HepG2 (cell line): ENCODE measurements around the gene MTFP1. TPM values are rescaled to one million over a fixed set of nuclear protein-coding genes. Genes with fewer than 3 reads are reported as not detected.

ENCODE experiments used
- ATAC-seq: fragments of 200-7000 bp; cut with Tn5 transposase; 3 replicates; pipeline ENCODE4 v1.9.1; 2020; ENCODE audit warnings: mild to moderate bottlenecking, moderate library complexity
- BruUV-seq: library from RNA; stranded (reverse); fragments of 400-500 nt; replicated peaks from 2 replicates; lab custom pipeline; 2021; lab: Mats Ljungman, UMichigan
- CTCF ChIA-PET: fragments of 300-600 bp; formaldehyde crosslinking; extraction: SDS; loops from one replicate; lab custom pipeline; 2021; ENCODE audit warnings: low total read pairs, inconsistent platforms, low intra/inter-chr PET ratio; lab: Yijun Ruan, JAX
- POLR2A ChIA-PET: fragments of 350-600 bp; sonication (Branson Sonifier 250); formaldehyde crosslinking; loops from one replicate; lab custom pipeline; 2020; ENCODE audit warnings: antibody characterized with exemption, inconsistent platforms; lab: Yijun Ruan, JAX
- DNase-seq: peaks from one replicate; pipeline ENCODE4 v3.0.0-alpha.2; 2015; ENCODE audit warnings: low spot score
- FAIRE-seq: peaks from 3 replicates; lab custom pipeline; 2011; peaks lifted over from hg19 to GRCh38; lab: Jason Lieb, UNC
- H2AFZ ChIP-seq: one replicate; pipeline ENCODE4 v1.6.1; 2011; ENCODE audit warnings: low read length, inconsistent platforms
- H3K27ac ChIP-seq: fragments of 300-600 bp; 3 replicates; pipeline ENCODE4 v1.8.0; 2011; ENCODE audit warnings: mixed run types, mild to moderate bottlenecking, mixed read lengths, low read length, inconsistent platforms; ENCODE audit not compliant: insufficient read depth; ENCODE audit errors: extremely low read length
- H3K27me3 ChIP-seq, 2 experiments: fragments of 200-600 bp in 1 of 2; 2 replicates in 1 of 2; 3 replicates in 1 of 2; pipeline versions ENCODE4 v1.6.0 to v1.8.0; 2011; ENCODE audit warnings: low read length in 2 of 2, mild to moderate bottlenecking in 2 of 2, moderate library complexity in 2 of 2, inconsistent platforms in 1 of 2; ENCODE audit not compliant: insufficient read depth in 2 of 2, control insufficient read depth in 1 of 2
- H3K36me3 ChIP-seq, 2 experiments: fragments of 200-600 bp in 1 of 2; replicated peaks in 1 of 2; 2 replicates in 1 of 2; 3 replicates in 1 of 2; pipeline versions ENCODE4 v1.5.1 to v1.8.0; 2011; ENCODE audit warnings: low read length in 2 of 2, inconsistent platforms in 1 of 2; ENCODE audit not compliant: insufficient read depth in 2 of 2, control insufficient read depth in 1 of 2
- H3K4me1 ChIP-seq: 2 replicates; pipeline ENCODE4 v1.5.1; 2012; ENCODE audit warnings: low read length, inconsistent platforms; ENCODE audit not compliant: insufficient read depth
- H3K4me2 ChIP-seq: 2 replicates; pipeline ENCODE4 v1.6.0; 2011; ENCODE audit warnings: low read depth, low read length, inconsistent platforms
- H3K4me3 ChIP-seq, 3 experiments: fragments of 200-600 bp in 1 of 3; sonication (generic), shearing (Covaris generic) in 1 of 3; replicated peaks in 1 of 3; 2 replicates each; pipeline ENCODE4 v1.5.1; 2011 to 2016; ENCODE audit warnings: low read length in 3 of 3, inconsistent platforms in 2 of 3, low read depth in 2 of 3, mild to moderate bottlenecking in 2 of 3, control low read depth in 1 of 3, mixed read lengths in 1 of 3; ENCODE audit not compliant: insufficient read depth in 1 of 3
- H3K79me2 ChIP-seq: one replicate; pipeline ENCODE4 v1.6.1; 2011; ENCODE audit warnings: low read length, inconsistent platforms; ENCODE audit not compliant: insufficient read depth
- H3K9ac ChIP-seq: 2 replicates; pipeline ENCODE4 v1.6.0; 2011; ENCODE audit warnings: mild to moderate bottlenecking, low read depth, low read length, inconsistent platforms; ENCODE audit not compliant: insufficient read depth
- H3K9me3 ChIP-seq: 2 replicates; pipeline ENCODE4 v1.5.1; 2012; ENCODE audit warnings: mild to moderate bottlenecking, low read length
- H4K20me1 ChIP-seq: 2 replicates; pipeline ENCODE4 v1.6.0; 2011; ENCODE audit warnings: inconsistent platforms, mild to moderate bottlenecking, low read length, moderate library complexity; ENCODE audit not compliant: insufficient read depth
- HDAC6 ChIP-seq: fragments of 200-600 bp; sonication (generic); IDR thresholded peaks from 2 replicates; pipeline ENCODE4 v1.7.0; 2017; ENCODE audit warnings: mild to moderate bottlenecking, antibody characterized with exemption, low read length, low read depth
- ZKSCAN1 ChIP-seq: fragments of 150-350 bp; IDR thresholded peaks from 2 replicates; pipeline ENCODE4 v1.6.1; 2014; ENCODE audit warnings: low read length
- ZNF263 ChIP-seq: sonication (generic); formaldehyde crosslinking; IDR thresholded peaks from 2 replicates; pipeline ENCODE4 v1.4.0; 2020; ENCODE audit warnings: missing genetic modification reagents
- ZNF547 ChIP-seq: sonication (generic); formaldehyde crosslinking; IDR thresholded peaks from 2 replicates; pipeline ENCODE4 v1.5.1; 2020; ENCODE audit warnings: mild to moderate bottlenecking, missing genetic modification reagents
- WGBS: methylation state at CpG from one replicate; pipeline ENCODE4 v1.1.6; 2017; ENCODE audit warnings: low lambda C conversion rate; 5-methylcytosine and 5-hydroxymethylcytosine counted together
- in situ Hi-C: cut with HindIII; loops from 2 replicates; pipeline ENCODE4 v1.10.0; 2017; ENCODE audit warnings: low pct_unique_long_range_greater_than_20kb; ENCODE audit not compliant: extremely low pct_ligation_motif_present
- intact Hi-C: fragments of 100-400 bp; cut with micrococcal nuclease; formaldehyde crosslinking; loops from one replicate; pipeline ENCODE4 v1.10.0; 2022; ENCODE audit not compliant: unreplicated experiment
- polyA plus RNA-seq, 8 experiments: library from polyadenylated mRNA; depleted of rRNA in 3 of 8; stranded (reverse) in 7 of 8; unstranded in 1 of 8; fragments of >200 nt; fragmentation: Illumina TruSeq in 4 of 8; extraction: Trizol in 4 of 8; gene quantifications; 2 replicates each; pipeline versions ENCODE4 v1.2.1 to v1.2.3, GENCODE V29; 2011 to 2016; ENCODE audit warnings: low read depth in 4 of 8, missing spikeins in 1 of 8, mixed read lengths in 1 of 8; ENCODE audit not compliant: insufficient read depth in 1 of 8
- total RNA-seq, 5 experiments: library from RNA; depleted of rRNA; stranded (reverse); fragments of >200 nt; fragmentation: Illumina TruSeq; extraction: Trizol; gene quantifications; 2 replicates each; pipeline ENCODE4 v1.2.3, GENCODE V29; 2016; ENCODE audit warnings: low read depth in 1 of 5
- TF ChIP-seq, protein P1 (sequence below): sonication (generic); formaldehyde crosslinking; IDR thresholded peaks from 2 replicates; pipeline ENCODE4 v1.4.0; 2020; ENCODE audit warnings: low read depth, missing genetic modification reagents

Gene MTFP1
- total and polyA plus RNA-seq, 2 of the 13 experiments (the other 11 are each of a cell fraction or from before 2014, with no cell fraction given), result 29.5 to 45.6 TPM

DNA sequence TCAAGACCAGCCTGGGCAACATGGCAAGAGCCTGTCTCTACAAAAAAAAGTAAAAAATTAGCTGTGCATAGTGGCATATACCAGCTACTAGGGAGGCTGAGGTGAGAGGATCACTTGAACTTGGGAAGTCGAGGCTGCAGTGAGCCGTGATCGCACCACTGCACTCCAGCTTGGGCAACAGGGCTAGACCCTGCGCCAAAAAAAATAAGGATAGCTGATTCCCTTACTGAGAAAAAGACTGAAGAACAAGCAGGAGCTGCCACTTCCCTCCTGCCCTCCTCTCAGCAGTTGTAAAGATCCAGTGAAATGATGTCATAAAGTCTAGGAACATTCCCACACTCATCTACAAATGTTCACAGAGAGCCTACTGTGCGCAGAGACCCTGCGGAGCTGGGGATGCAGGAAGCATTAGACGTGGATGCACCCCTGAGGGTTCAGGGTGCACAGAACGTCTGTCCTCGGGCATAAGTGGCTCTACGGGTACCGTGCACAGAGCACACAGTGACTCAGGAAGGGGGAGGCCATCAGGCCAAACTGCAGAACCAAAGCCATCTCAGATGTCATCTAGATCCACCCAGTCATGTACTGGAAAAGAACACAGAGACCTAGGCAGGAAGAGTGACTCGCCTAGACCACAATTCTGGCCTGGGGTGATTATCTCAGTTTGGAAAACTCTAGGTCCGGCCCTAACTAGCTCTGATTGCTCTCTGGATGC, 17.0 kb upstream of the MTFP1 start:
- Histone ChIP-seq H4K20me1 (no peaks in the 10 kb centered on the region), H3K36me3 (peaks cover 10 to 36% of the 10 kb centered on the region in 2 experiments; a peak in 4 of 5 replicates), H3K4me3 (no peak overlapping the region), H3K27me3 (no peaks in the 10 kb centered on the region), H3K4me1 (peaks cover 41% of the 10 kb centered on the region), H2AFZ (no peak overlapping the region), H3K9ac (no peak overlapping the region), H3K9me3 (no peaks in the 10 kb centered on the region), H3K27ac (no peak overlapping the region), H3K4me2 (no peak overlapping the region), H3K79me2 (no peaks in the 10 kb centered on the region)
- intact Hi-C loops (no loop called here), in situ Hi-C loops (no loop called here)
- FAIRE-seq (no peak), DNase-seq (peak; percentile 35), ATAC-seq (no peak)
- peak; percentile 84 for TF ChIP-seq ZKSCAN1
- no peak for TF ChIP-seq ZNF547 (CRISPR knock-in tag)
- ChIA-PET CTCF (no interaction called here), POLR2A (interaction anchor here (0.6 to 8.5 kb wide), 2 partner anchors 15 to 98 kb away, joined by 3 to 42 read pairs; no protein-coding TSS in a partner anchor)
- BruUV-seq, result no TSS peak
- 85% methylated on average over 6 of the region's 13 CpGs for WGBS

DNA sequence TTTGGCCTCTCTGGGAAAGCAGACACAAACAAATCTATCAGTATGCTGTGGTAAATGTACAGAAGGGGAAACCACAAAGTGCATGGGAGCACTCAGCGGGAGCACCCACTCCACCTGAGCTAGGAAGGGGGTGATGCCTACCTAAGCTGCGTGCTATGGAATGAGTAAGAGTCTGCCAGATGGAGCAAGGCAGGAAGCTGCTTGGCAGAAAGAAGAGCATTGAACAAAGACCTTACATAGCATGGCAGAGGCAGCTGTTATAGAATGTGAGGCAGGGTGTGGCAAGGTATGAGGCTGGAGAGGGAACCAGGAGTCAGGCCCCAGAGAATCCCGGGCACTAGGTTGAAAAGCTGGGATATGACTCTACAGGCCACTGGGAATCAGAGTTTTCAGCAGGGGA, 13.8 kb upstream of the MTFP1 start:
- POLR2A ChIA-PET, result interaction anchor here (8.5 kb wide), 1 partner anchor 11 kb away, joined by 42 read pairs; no protein-coding TSS in a partner anchor
- Histone ChIP-seq H3K9ac (no peak overlapping the region), H3K36me3 (peaks cover 13 to 48% of the 10 kb centered on the region in 2 experiments), H3K4me3 (no peak overlapping the region), H3K27me3 (no peaks in the 10 kb centered on the region), H4K20me1 (no peaks in the 10 kb centered on the region), H3K9me3 (no peaks in the 10 kb centered on the region), H3K79me2 (no peaks in the 10 kb centered on the region), H3K4me1 (peaks cover 25% of the 10 kb centered on the region), H2AFZ (no peak overlapping the region), H3K27ac (no peak overlapping the region), H3K4me2 (no peak overlapping the region)
- FAIRE-seq, result no peak
- no peak for DNase-seq
- intact Hi-C loops, result no loop called here
- ATAC-seq, result no peak
- CTCF ChIA-PET, result no interaction called here
- 98% methylated on average over 3 of the region's 3 CpGs for WGBS
- no TSS peak for BruUV-seq
- in situ Hi-C loops, result no loop called here
- TF ChIP-seq HDAC6 (no peak), ZNF263 (peak; percentile 96)
- TF ChIP-seq, protein P1, sequence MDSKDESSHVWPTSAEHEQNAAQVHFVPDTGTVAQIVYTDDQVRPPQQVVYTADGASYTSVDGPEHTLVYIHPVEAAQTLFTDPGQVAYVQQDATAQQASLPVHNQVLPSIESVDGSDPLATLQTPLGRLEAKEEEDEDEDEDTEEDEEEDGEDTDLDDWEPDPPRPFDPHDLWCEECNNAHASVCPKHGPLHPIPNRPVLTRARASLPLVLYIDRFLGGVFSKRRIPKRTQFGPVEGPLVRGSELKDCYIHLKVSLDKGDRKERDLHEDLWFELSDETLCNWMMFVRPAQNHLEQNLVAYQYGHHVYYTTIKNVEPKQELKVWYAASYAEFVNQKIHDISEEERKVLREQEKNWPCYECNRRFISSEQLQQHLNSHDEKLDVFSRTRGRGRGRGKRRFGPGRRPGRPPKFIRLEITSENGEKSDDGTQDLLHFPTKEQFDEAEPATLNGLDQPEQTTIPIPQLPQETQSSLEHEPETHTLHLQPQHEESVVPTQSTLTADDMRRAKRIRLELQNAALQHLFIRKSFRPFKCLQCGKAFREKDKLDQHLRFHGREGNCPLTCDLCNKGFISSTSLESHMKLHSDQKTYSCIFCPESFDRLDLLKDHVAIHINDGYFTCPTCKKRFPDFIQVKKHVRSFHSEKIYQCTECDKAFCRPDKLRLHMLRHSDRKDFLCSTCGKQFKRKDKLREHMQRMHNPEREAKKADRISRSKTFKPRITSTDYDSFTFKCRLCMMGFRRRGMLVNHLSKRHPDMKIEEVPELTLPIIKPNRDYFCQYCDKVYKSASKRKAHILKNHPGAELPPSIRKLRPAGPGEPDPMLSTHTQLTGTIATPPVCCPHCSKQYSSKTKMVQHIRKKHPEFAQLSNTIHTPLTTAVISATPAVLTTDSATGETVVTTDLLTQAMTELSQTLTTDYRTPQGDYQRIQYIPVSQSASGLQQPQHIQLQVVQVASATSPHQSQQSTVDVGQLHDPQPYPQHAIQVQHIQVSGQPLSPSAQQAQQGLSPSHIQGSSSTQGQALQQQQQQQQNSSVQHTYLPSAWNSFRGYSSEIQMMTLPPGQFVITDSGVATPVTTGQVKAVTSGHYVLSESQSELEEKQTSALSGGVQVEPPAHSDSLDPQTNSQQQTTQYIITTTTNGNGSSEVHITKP (CRISPR knock-in tag), result no peak
